HepG2 (cell line): ENCODE measurements around the gene NOL4L. TPM values are rescaled to one million over a fixed set of nuclear protein-coding genes. Genes with fewer than 3 reads are reported as not detected.

Experiments
- ARID2 ChIP-seq: sonication (generic); formaldehyde crosslinking; IDR thresholded peaks from 2 replicates; pipeline ENCODE4 v1.8.1; 2022; ENCODE audit warnings: mild to moderate bottlenecking, missing genetic modification reagents, borderline replicate concordance
- CREM ChIP-seq, 2 experiments: sonication (generic) in 1 of 2; formaldehyde crosslinking in 1 of 2; IDR thresholded peaks; 2 replicates each; pipeline versions ENCODE4 v1.4.0 to v1.6.1; 2016 to 2020; ENCODE audit warnings: antibody characterized with exemption in 1 of 2, mild to moderate bottlenecking in 1 of 2, missing genetic modification reagents in 1 of 2
- EED ChIP-seq: sonication (generic); formaldehyde crosslinking; IDR thresholded peaks from 2 replicates; pipeline ENCODE4 v1.5.0; 2020; ENCODE audit warnings: mild to moderate bottlenecking, missing genetic modification reagents
- ERF ChIP-seq: IDR thresholded peaks from 2 replicates; pipeline ENCODE4 v1.6.1; 2018; ENCODE audit warnings: missing biosample characterization, missing genetic modification reagents
- GPBP1L1 ChIP-seq: sonication (generic); formaldehyde crosslinking; IDR thresholded peaks from 2 replicates; pipeline ENCODE4 v1.5.0; 2020; ENCODE audit warnings: mild to moderate bottlenecking, missing genetic modification reagents
- GPN1 ChIP-seq: sonication (generic); formaldehyde crosslinking; IDR thresholded peaks from 2 replicates; pipeline ENCODE4 v1.5.1; 2020; ENCODE audit warnings: missing genetic modification reagents, borderline replicate concordance
- KMT2A ChIP-seq: sonication (generic); formaldehyde crosslinking; IDR thresholded peaks from 2 replicates; pipeline ENCODE4 v1.4.0; 2020; ENCODE audit warnings: missing genetic modification reagents
- MLLT10 ChIP-seq: sonication (generic); formaldehyde crosslinking; IDR thresholded peaks from 2 replicates; pipeline ENCODE4 v1.4.0; 2020; ENCODE audit warnings: missing genetic modification reagents
- MTF1 ChIP-seq: sonication (generic); formaldehyde crosslinking; IDR thresholded peaks from 2 replicates; pipeline ENCODE4 v1.5.0; 2020; ENCODE audit warnings: missing genetic modification reagents
- NFYC ChIP-seq: IDR thresholded peaks from 2 replicates; pipeline ENCODE4 v1.6.1; 2016; ENCODE audit warnings: missing genetic modification reagents, missing compliant biosample characterization
- PHF5A ChIP-seq: IDR thresholded peaks from one replicate; pipeline ENCODE4 v1.6.1; 2018; ENCODE audit warnings: low read depth, missing genetic modification reagents; ENCODE audit not compliant: unreplicated experiment
- PRPF4 ChIP-seq: fragments of 200-400 bp; formaldehyde crosslinking; IDR thresholded peaks from 2 replicates; pipeline ENCODE4 v1.6.1; 2016; ENCODE audit warnings: low read length, low read depth; ENCODE audit not compliant: poor library complexity, severe bottlenecking
- RNF2 ChIP-seq: fragments of 450-650 bp; conservative IDR thresholded peaks from 2 replicates; pipeline ENCODE4 v1.6.1; 2016; ENCODE audit warnings: low read depth
- SATB2 ChIP-seq: sonication (generic); formaldehyde crosslinking; IDR thresholded peaks from 2 replicates; pipeline ENCODE4 v1.5.0; 2020; ENCODE audit warnings: missing genetic modification reagents
- SUZ12 ChIP-seq: fragments of 150-350 bp; IDR thresholded peaks from 2 replicates; pipeline ENCODE4 v1.6.1; 2014; ENCODE audit warnings: low read depth, low read length
- TERF1 ChIP-seq: sonication (generic); formaldehyde crosslinking; IDR thresholded peaks from 2 replicates; pipeline ENCODE4 v1.8.0; 2022; ENCODE audit warnings: mild to moderate bottlenecking, missing genetic modification reagents, moderate library complexity
- ZBTB8A ChIP-seq: sonication (generic); formaldehyde crosslinking; IDR thresholded peaks from 2 replicates; pipeline ENCODE4 v1.4.0; 2020; ENCODE audit warnings: mild to moderate bottlenecking, low read depth, missing genetic modification reagents, borderline replicate concordance
- ZFP36L2 ChIP-seq: sonication (generic); formaldehyde crosslinking; IDR thresholded peaks from 2 replicates; pipeline ENCODE4 v1.4.0; 2020; ENCODE audit warnings: missing genetic modification reagents
- ZNF274 ChIP-seq: sonication (generic); formaldehyde crosslinking; IDR thresholded peaks from 2 replicates; pipeline ENCODE4 v1.5.1; 2020; ENCODE audit warnings: mild to moderate bottlenecking, missing genetic modification reagents
- ZNF33A ChIP-seq: sonication (generic); formaldehyde crosslinking; IDR thresholded peaks from 2 replicates; pipeline ENCODE4 v1.5.1; 2020; ENCODE audit warnings: missing genetic modification reagents, mild to moderate bottlenecking, moderate library complexity, borderline replicate concordance
- ZNF7 ChIP-seq: IDR thresholded peaks from 2 replicates; pipeline ENCODE4 v1.6.1; 2016; ENCODE audit warnings: missing biosample characterization, missing genetic modification reagents
- ZSCAN25 ChIP-seq: sonication (generic); formaldehyde crosslinking; IDR thresholded peaks from 2 replicates; pipeline ENCODE4 v1.8.0; 2022; ENCODE audit warnings: mild to moderate bottlenecking, missing genetic modification reagents
- polyA plus RNA-seq, 8 experiments: library from polyadenylated mRNA; depleted of rRNA in 3 of 8; stranded (reverse) in 7 of 8; unstranded in 1 of 8; fragments of >200 nt; fragmentation: Illumina TruSeq in 4 of 8; extraction: Trizol in 4 of 8; gene quantifications; 2 replicates each; pipeline versions ENCODE4 v1.2.1 to v1.2.3, GENCODE V29; 2011 to 2016; ENCODE audit warnings: low read depth in 4 of 8, missing spikeins in 1 of 8, mixed read lengths in 1 of 8; ENCODE audit not compliant: insufficient read depth in 1 of 8
- total RNA-seq, 5 experiments: library from RNA; depleted of rRNA; stranded (reverse); fragments of >200 nt; fragmentation: Illumina TruSeq; extraction: Trizol; gene quantifications; 2 replicates each; pipeline ENCODE4 v1.2.3, GENCODE V29; 2016; ENCODE audit warnings: low read depth in 1 of 5
- TF ChIP-seq, protein P1 (sequence below): sonication (generic); formaldehyde crosslinking; IDR thresholded peaks from 2 replicates; pipeline ENCODE4 v1.4.0; 2020; ENCODE audit warnings: mild to moderate bottlenecking, missing genetic modification reagents
- TF ChIP-seq, protein P2 (sequence below): sonication (generic); formaldehyde crosslinking; IDR thresholded peaks from 2 replicates; pipeline ENCODE4 v1.8.1; 2023; ENCODE audit warnings: mild to moderate bottlenecking, inconsistent platforms, moderate library complexity, missing genetic modification reagents, borderline replicate concordance
- TF ChIP-seq, protein P3 (sequence below): sonication (generic); formaldehyde crosslinking; conservative IDR thresholded peaks from 2 replicates; pipeline ENCODE4 v1.4.0; 2020; ENCODE audit warnings: missing genetic modification reagents

Gene NOL4L
- total and polyA plus RNA-seq, 2 of the 13 experiments (the other 11 are each of a cell fraction or from before 2014, with no cell fraction given), result 16.6 to 35.4 TPM

GRCh38 chr20:32521780-32522525 lies 63.2 kb downstream of the NOL4L start (continued):
- TF ChIP-seq SUZ12, result no peak
- no peak for TF ChIP-seq ZNF7 (CRISPR knock-in tag)
- TF ChIP-seq KMT2A (CRISPR knock-in tag), result peak; percentile 55; the same call in 1 of the 2 replicates
- TF ChIP-seq ARID2, result no peak
- no peak for TF ChIP-seq EED (CRISPR knock-in tag)
- no peak for TF ChIP-seq ZBTB8A
- TF ChIP-seq PRPF4, result no peak
- no peak for TF ChIP-seq MLLT10 (CRISPR knock-in tag)
- no peak for TF ChIP-seq SATB2 (CRISPR knock-in tag)
- TF ChIP-seq CREM (IDR thresholded peaks at IDR 0.05), result no peak
- TF ChIP-seq CREM (CRISPR knock-in tag; IDR thresholded peaks at IDR 0.05), result no peak
- TF ChIP-seq GPBP1L1 (CRISPR knock-in tag), result no peak
- TF ChIP-seq, protein P1, sequence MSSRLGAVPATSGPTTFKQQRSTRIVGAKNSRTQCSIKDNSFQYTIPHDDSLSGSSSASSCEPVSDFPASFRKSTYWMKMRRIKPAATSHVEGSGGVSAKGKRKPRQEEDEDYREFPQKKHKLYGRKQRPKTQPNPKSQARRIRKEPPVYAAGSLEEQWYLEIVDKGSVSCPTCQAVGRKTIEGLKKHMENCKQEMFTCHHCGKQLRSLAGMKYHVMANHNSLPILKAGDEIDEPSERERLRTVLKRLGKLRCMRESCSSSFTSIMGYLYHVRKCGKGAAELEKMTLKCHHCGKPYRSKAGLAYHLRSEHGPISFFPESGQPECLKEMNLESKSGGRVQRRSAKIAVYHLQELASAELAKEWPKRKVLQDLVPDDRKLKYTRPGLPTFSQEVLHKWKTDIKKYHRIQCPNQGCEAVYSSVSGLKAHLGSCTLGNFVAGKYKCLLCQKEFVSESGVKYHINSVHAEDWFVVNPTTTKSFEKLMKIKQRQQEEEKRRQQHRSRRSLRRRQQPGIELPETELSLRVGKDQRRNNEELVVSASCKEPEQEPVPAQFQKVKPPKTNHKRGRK (CRISPR knock-in tag), result no peak
- TF ChIP-seq ZSCAN25, result peak; percentile 92
- no peak for TF ChIP-seq MTF1 (CRISPR knock-in tag)
- TF ChIP-seq GPN1, result no peak
- TF ChIP-seq ZNF33A (CRISPR knock-in tag), result no peak
- TF ChIP-seq NFYC (CRISPR knock-in tag), result no peak
- peak; percentile 85 for TF ChIP-seq ZNF274 (CRISPR knock-in tag)
- TF ChIP-seq PHF5A (CRISPR knock-in tag), result peak; percentile 67
- TF ChIP-seq TERF1 (CRISPR knock-in tag), result no peak
- TF ChIP-seq, protein P2, sequence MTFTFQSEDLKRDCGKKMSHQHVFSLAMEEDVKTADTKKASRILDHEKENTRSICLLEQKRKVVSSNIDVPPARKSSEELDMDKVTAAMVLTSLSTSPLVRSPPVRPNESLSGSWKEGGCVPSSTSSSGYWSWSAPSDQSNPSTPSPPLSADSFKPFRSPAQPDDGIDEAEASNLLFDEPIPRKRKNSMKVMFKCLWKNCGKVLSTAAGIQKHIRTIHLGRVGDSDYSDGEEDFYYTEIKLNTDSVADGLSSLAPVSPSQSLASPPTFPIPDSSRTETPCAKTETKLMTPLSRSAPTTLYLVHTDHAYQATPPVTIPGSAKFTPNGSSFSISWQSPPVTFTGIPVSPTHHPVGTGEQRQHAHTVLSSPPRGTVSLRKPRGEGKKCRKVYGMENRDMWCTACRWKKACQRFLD, result peak; percentile 61; the same call in 1 of the 2 replicates
- peak; percentile 54; the same call in 1 of the 2 replicates for TF ChIP-seq RNF2
- no peak for TF ChIP-seq ZFP36L2 (CRISPR knock-in tag)
- TF ChIP-seq ERF (CRISPR knock-in tag), result peak; percentile 86
- TF ChIP-seq, protein P3, sequence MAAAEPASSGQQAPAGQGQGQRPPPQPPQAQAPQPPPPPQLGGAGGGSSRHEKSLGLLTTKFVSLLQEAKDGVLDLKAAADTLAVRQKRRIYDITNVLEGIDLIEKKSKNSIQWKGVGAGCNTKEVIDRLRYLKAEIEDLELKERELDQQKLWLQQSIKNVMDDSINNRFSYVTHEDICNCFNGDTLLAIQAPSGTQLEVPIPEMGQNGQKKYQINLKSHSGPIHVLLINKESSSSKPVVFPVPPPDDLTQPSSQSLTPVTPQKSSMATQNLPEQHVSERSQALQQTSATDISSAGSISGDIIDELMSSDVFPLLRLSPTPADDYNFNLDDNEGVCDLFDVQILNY (CRISPR knock-in tag), result 0 out of 2 replicates have a peak, but pooled peaks have one; percentile 27
